Left cardiac atrium (tissue), 4 donors: ENCODE data around the gene EPS8L2. TPM values are rescaled to one million over a fixed set of nuclear protein-coding genes. Genes with fewer than 3 reads are reported as not detected.
"Not testable (repeated sequence)": the region's sequence is repeated elsewhere in the genome, so short reads cannot be mapped to it uniquely, and the experiment has no call there.

Experiments used
- ATAC-seq, 2 donors: fragments of 200-7000 bp; cut with Tn5 transposase; one replicate each; pipeline ENCODE4 v1.9.1; 2020; ENCODE audit warnings: mild to moderate bottlenecking in 2 of 2, moderate library complexity in 2 of 2
- DNase-seq: peaks from one replicate; pipeline ENCODE4 v3.0.0-alpha.2; 2020
- intact Hi-C, 2 donors: fragments of 100-400 bp; cut with DNase I; formaldehyde crosslinking; loops; one replicate each; pipeline versions ENCODE4 v1.14.1 to v1.15.1; 2022 to 2023
- total RNA-seq, 2 donors: library from RNA; stranded (reverse); fragmentation: NEBNext Ultra II Directional; extraction: Animal tissue kit (Norgen Biotek cat#: 25700); gene quantifications; one replicate each; pipeline ENCODE4 v1.2.1, GENCODE V29; 2021
- donor health status: DM: no; HTN: yes; CAD: no.
- donor health status: DM: no; HTN: yes; CAD: no; lungs with severe emphysema.
- donor health status: DM: yes; HTN: yes; CAD: no.
- donor health status: Dilated cardiomyopathy.

EPS8L2 gene
- total RNA-seq, 2 donors from 2014 or later: 6.5 to 8.0 TPM

DNA sequence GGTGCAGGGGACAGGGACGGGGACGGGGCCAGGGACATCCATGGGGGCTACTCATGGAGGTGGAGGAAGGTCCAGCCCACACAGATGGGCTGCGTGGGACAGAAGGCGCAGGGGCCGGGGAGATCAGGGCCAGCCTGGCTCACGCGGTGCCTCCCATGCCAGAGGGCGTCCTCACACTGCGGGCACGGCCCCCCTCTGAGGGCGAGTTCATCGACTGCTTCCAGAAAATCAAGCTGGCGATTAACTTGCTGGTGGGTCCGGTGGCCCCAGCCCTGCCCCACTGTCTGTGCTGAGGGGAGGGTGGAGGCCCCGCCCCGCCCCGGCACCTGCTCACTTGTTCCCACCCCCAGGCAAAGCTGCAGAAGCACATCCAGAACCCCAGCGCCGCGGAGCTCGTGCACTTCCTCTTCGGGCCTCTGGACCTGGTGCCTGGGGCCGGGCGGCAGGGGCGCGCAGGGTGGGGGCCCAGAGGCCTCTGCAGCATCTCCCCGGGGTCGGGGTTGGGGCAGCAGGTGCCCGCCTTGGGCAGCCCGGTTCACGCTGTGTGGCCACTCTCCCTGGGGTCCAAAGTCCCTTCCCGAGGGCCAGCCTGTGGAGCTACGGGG is 15.8 kb downstream of the EPS8L2 start:
- no peak for ATAC-seq
- peak; percentile 43 for DNase-seq
- intact Hi-C loops: loop anchor here (5.0 kb wide), 2 partner anchors 60 to 165 kb away; no protein-coding TSS in a partner anchor

DNA sequence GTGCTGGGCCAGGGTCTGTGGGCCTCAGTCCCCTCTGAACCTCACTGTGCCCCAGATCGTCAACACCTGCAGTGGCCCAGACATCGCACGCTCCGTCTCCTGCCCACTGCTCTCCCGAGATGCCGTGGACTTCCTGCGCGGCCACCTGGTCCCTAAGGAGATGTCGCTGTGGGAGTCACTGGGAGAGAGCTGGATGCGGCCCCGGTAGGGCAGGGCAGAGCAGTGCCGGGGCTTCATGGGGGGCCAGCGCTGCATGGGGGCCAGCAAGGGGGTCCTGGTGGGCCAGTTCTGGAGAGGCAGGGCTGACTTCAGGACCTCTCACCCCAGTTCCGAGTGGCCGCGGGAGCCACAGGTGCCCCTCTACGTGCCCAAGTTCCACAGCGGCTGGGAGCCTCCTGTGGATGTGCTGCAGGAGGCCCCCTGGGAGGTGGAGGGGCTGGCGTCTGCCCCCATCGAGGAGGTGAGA is 16.3 kb downstream of the EPS8L2 start:
- intact Hi-C loops: loop anchor here (5.0 kb wide), 2 partner anchors 60 to 165 kb away; no protein-coding TSS in a partner anchor
- ATAC-seq: no peak
- no peak for DNase-seq

DNA sequence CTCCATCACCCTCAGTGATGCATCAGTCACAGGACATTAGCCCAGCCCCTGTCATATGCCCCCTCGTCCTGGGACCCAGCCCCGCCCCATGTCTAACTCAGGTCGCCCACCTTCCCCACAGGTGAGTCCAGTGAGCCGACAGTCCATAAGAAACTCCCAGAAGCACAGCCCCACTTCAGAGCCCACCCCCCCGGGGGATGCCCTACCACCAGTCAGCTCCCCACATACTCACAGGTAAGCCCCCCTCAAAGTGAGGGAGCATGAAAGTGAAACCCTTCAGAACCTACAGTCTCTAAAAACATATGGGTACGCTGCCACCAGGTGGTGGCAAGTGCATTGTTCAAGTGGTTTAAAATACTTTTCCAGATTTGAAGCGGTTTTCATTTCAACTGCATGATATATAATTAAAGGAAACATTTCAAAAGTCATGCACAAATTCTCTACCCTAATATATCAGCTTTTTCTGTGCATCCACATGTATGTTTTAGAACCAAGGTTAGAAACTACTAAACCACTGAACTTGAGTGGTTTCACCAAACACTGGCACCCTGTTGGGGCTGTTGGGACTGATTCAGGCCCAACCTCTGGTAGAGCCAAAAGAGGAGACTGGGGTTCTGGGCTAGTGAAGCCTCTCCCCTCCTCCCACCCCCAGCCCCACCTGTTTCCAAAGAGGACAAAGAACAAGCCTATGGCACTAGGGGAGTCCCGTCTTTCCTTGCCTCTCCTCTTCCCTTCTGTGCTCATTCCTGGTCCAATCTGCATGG is 17.3 kb downstream of the EPS8L2 start:
- intact Hi-C loops: loop anchor here (5.0 kb wide), 2 partner anchors 61 to 166 kb away; no protein-coding TSS in a partner anchor
- peak; percentile 48 for DNase-seq
- no peak for ATAC-seq

DNA sequence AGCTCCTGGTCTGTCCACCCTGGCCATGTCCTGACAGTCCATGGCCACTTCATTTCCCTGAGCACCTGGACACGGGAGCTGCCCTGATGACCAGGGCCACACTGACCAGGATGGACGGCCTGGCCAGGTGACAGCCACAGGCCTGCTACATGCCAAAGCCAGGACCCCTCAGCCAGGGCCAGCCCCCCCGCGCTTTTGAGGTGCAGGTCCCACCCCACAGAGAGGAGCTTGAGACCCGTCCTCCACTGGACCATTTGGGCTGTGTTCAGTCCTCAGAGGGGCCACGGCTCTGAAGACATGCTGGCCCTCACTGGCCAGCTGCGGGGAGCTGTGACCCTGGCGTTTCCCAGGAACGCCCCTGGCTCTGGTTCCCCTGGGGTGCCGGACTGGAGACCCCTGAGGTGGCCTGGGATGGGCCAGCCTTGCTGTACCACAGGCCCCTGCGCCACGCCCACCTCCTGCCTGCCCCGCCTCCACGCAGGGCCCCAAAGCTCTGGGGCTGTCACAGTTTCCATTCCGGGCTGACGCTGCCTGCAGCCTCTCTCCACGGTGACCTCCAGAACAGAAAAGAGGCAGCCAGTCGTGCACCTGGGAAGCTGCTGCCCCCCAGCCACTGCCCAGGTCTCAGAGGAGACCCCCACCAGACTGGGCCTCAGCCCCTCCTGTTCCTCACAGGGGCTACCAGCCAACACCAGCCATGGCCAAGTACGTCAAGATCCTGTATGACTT is 18.2 kb downstream of the EPS8L2 start:
- ATAC-seq (no peak), DNase-seq (no peak)
- intact Hi-C loops: loop anchor here (5.0 kb wide), 2 partner anchors 62 to 167 kb away; no protein-coding TSS in a partner anchor

DNA sequence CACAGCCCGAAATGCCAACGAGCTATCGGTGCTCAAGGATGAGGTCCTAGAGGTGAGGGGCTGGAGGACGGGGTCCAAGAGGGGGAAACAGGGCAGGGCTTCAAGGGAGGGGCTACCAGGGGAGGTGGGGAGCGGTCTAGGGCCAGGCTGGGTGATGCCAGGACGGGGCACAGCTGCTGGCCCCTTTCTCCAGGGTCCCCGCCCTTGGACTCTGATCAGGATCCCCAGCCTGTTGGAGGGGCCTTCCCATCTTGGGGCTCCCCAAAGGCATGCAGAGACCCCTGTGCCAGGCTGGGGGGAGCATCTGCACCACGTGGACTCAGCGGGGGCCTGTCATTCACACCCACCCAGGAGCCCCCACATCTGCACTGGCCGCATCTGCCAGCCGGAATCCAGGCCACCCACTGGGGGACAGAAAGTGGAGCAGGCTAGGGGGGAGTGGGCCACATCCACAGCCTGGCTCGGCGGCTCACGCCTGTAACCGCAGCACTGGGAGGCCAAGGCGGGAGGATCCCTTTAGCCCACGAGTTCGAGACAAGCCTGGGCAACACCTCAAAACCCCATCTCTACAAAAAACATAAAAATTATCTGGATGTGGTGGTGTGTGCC is 18.9 kb downstream of the EPS8L2 start:
- no peak for ATAC-seq
- peak; percentile 25 for DNase-seq
- intact Hi-C loops: loop anchor here (5.0 kb wide), 2 partner anchors 63 to 168 kb away; no protein-coding TSS in a partner anchor

DNA sequence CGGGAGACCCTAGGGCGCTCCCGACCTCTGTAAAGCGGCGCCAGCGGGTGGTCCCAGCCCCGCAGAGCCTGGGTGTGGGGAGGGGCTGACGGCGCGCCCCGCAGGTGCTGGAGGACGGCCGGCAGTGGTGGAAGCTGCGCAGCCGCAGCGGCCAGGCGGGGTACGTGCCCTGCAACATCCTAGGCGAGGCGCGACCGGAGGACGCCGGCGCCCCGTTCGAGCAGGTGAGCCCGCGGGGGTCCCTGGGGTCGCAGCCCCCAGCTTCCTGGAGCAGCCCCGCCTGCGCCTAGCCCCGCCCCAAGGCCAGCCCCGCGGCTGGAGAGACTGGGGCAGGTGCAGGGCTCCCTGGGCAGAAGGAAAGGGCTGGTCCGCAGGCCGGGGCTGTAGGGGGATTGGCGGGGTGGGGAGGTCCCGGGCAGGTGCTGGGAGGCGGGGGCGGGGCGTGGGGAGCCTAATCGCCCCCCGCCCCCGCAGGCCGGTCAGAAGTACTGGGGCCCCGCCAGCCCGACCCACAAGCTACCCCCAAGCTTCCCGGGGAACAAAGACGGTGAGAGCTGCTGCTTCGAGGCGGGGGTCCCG is 19.7 kb downstream of the EPS8L2 start:
- intact Hi-C loops: no loop called here
- no peak for DNase-seq
- no peak for ATAC-seq

DNA sequence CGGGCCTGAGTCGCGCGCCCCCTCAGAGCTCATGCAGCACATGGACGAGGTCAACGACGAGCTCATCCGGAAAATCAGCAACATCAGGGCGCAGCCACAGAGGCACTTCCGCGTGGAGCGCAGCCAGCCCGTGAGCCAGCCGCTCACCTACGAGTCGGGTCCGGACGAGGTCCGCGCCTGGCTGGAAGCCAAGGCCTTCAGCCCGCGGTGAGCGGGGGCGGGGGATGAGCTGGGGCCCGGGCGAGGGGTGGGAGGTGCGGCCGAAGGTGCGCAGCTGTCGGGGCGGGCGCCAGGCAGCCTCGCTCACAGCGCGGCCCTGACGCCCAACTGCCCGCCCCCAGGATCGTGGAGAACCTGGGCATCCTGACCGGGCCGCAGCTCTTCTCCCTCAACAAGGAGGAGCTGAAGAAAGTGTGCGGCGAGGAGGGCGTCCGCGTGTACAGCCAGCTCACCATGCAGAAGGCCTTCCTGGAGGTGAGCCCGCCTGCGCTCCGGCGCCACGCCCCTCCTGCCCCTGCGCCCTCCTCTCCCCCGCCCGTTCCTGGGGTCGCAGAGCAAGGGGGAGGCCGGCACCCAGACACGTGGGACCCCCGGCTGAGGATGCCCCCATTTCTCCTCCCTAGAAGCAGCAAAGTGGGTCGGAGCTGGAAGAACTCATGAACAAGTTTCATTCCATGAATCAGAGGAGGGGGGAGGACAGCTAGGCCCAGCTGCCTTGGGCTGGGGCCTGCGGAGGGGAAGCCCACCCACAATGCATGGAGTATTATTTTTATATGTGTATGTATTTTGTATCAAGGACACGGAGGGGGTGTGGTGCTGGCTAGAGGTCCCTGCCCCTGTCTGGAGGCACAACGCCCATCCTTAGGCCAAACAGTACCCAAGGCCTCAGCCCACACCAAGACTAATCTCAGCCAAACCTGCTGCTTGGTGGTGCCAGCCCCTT is 20.5 kb downstream of the EPS8L2 start:
- intact Hi-C loops: no loop called here
- ATAC-seq: peak; percentile 9 to 44
- peak; percentile 52 for DNase-seq

DNA sequence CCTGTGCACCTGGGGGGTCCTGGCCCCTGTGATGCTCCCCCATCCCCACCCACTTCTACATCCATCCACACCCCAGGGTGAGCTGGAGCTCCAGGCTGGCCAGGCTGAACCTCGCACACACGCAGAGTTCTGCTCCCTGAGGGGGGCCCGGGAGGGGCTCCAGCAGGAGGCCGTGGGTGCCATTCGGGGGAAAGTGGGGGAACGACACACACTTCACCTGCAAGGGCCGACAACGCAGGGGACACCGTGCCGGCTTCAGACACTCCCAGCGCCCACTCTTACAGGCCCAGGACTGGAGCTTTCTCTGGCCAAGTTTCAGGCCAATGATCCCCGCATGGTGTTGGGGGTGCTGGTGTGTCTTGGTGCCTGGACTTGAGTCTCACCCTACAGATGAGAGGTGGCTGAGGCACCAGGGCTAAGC is 21.3 kb downstream of the EPS8L2 start:
- DNase-seq (no peak), ATAC-seq (no peak)
- intact Hi-C loops: no loop called here

DNA sequence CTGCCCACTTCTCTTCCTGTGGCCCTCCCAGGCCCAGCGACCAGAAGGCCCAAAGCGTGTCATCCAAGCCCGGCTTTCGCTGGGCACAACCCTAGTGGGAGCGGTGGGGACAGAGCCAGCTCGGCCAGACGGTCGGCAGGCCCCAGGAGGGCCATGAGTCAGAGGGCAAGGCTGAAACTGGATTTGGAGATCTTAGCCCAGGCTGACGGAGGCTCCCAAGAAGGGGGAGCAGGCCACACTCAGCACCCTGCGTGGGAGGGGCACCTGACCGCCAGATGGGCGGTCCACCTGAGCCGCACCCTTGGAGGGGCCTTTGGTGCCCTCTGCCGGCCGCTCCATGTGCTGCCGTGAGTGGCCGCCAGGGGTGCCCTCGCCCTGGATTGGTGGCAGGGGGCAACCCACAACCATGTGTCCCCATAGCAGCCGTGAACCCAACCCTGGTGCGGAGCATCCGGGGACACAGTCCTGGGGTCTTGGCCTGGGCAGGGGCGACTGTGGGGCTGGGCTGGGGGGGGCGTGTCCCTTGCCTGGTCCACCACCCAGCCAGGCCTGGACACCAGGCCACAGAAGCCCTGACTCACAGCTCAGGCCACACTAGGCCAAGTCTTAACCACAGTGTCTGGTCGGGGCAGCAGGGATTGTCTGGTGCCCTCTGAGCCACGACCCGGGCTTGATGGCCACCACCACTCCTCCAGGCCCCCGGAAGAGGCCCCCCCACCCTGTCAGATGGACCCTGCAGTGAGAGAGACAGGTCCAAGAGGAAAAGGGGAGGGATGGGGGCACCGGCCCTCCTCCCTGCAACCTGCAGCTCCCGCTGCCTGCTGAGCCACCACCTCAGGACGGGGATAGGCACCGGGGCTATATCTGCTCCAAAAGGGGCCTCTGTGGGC is 22.1 kb downstream of the EPS8L2 start:
- peak; percentile 87 for DNase-seq
- intact Hi-C loops: no loop called here
- peak; percentile 86 to 89 for ATAC-seq

DNA sequence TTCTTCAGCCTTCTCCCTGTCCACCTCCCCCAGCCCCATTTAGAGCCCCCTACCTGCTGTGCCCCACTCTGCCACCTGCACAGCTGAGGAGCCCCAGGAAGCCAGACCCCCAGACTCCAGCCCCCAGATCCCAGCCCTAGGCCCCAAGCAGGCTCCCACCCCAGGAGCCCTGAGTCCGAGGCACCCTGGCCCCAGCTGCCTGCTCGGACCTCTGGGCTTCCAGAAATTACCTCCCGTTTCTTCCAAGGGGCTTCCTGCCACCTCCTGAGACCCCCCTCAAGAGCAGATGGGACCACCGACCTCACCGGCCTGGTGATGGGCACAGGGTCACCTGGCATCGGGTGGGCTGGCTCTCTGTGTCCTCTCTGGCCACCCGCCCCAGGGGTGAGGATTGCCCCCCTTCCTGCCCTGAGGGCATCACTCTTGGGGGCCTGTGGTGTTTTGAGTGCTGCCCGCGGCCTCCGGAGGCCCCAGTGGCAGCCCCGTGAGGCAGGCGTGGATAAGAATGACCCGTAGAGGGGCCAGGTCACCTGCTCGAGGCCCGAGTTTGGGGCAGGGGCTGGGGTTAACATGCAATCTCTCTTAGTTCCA is 23.0 kb downstream of the EPS8L2 start:
- no peak for DNase-seq
- ATAC-seq: no peak
- intact Hi-C loops: no loop called here

DNA sequence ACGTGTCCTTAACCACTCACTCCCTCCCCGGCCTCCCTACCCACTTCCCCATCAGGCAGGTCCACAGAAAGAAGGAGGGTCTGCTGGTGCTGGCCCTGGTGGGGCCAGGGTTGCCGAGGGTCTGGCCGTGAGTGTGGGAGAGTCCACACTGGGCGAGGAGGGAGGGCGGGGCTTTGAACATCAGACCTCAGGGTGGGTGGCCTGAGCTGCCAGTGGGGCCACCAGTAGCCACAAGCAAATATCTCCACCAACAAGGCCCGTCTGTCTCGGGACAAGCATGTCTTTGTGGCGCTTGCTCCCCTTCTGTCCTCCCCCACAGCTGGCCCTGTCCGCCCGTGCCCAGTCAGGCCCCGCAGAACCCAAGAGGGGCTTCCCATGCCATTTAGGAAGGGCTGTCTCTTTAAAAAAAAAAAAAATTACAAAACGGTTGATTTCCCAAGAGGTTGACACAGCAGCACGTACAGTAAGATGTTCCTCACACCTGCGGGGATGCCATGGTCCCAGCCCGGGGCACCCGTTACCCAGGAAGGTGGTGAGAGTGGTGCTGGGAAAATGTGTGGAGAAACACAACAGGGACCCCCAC is 23.6 kb downstream of the EPS8L2 start:
- intact Hi-C loops: no loop called here
- ATAC-seq: no peak
- no peak for DNase-seq

DNA sequence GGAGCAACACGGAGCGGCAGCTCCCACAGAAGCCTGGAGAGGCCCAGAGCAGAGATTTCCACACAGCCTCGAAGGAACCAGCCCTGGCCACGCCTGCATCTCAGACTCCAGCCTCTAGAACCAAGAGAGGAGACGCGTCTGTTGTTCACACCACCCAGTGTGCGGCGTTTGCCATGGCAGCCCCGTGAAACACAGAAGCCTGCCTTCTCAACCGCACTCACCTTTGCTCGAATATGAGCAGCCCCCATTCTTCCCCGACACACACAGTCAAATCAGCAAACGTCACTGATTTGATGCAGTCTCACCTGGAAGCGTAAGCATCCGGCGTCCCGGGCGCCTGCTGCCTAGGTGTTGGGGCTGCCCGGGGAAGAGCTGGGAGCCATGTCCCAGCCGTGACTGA is 27.0 kb downstream of the EPS8L2 start:
- DNase-seq (no peak), ATAC-seq (no peak)
- intact Hi-C loops: no loop called here

DNA sequence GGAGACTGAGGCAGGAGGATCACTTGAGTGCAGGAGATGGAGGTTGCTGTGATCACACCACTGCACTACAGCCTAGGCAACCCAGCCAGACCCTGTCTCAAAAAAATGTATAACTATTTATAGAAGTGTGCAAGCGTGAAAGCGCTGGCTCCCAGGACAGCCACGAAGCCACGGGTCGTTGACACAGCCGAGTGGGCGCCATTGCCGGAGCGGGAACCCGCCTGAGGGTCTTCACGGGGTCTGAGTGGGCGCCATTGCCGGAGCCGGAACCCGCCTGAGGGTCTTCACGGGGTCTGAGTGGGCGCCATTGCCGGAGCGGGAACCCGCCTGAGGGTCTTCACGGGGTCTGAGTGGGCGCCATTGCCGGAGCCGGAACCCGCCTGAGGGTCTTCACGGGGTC is 28.5 kb downstream of the EPS8L2 start:
- intact Hi-C loops, ATAC-seq, DNase-seq: not testable (repeated sequence)

DNA sequence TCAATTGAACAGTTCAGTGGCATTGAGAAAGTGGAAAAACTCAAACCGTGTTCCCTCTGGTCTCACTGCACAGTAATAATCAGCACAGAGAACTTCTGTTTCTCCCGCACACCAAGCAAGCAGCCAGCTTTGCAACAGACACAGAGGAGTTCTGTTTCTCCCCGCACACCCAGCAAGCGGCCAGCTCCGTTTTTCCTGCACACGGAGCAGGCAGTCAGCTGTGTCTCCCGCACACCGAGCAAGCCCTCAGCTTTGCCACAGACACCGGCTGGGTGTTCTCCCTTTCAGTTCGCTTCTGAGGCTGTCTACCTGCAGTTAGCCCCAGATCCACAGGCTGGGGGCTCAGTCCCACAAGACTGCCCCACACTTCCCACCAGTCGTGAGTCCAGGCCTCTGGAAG is 31.3 kb downstream of the EPS8L2 start:
- intact Hi-C loops: no loop called here
- no peak for ATAC-seq

DNA sequence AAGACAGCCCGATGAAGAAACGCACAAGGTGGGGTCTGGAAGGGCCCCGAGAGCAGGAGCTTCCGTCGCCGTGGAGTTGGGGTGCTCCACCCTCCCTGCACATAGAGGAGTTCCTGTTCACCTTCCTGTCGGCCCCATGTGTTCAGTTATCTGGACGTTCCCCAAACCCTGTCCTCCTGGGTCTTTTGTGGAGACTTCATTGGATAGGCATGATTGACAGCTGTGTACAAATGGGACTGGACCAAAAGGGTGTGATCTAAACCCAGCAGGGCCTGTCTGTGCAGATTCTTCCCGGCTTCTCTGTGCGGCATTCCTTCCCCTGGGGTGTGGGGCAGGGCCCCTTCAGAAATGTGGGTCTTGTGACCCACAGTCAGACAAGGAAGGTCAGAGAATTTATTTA is 31.9 kb downstream of the EPS8L2 start:
- DNase-seq, intact Hi-C loops, ATAC-seq: not testable (repeated sequence)

More for the DNA sequence above, 31.3 kb downstream of the EPS8L2 start:
- no peak for DNase-seq

DNA sequence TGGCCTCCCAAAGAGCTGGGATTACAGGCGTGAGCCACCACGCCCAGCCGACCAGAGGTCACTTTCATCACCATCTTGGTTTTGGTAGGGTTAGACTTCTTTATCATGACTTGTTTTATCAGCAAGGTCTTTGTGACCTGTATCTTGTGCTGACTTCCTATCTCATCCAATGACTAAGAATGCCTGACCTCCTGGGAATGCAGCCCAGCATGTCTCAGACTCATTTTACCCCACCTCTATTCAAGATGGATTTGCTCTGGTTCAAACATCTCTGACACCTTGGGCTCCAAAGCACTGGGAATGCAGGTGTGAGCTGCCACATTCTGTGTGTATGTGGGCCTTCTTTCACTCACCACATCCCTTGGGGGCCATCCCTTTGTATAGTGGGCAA is 36.1 kb downstream of the EPS8L2 start:
- no peak for ATAC-seq
- no peak for DNase-seq
- intact Hi-C loops: no loop called here
